HCT116 (cell line): ENCODE measurements around the gene LYRM1. TPM values are rescaled to one million over a fixed set of nuclear protein-coding genes. Genes with fewer than 3 reads are reported as not detected.

Source experiments
- ATAC-seq: fragments of 200-7000 bp; cut with Tn5 transposase; 2 replicates; pipeline ENCODE4 v1.9.1; 2020; ENCODE audit warnings: mild to moderate bottlenecking, moderate library complexity
- BruUV-seq: library from RNA; stranded (reverse); fragments of 400-500 nt; replicated peaks from 2 replicates; lab custom pipeline; 2021; lab: Mats Ljungman, UMichigan
- CTCF ChIA-PET: fragments of 300-600 bp; sonication (Branson Sonifier 250); formaldehyde crosslinking; loops from one replicate; lab custom pipeline; 2021; ENCODE audit warnings: antibody characterized with exemption; lab: Charles Lee
- POLR2A ChIA-PET: fragments of 300-600, 350-600 bp; sonication (Branson Sonifier 250); formaldehyde crosslinking; loops from one replicate; lab custom pipeline; 2021; ENCODE audit warnings: antibody characterized with exemption; lab: Charles Lee
- RAD21 ChIA-PET, 2 experiments: fragments of 300-600 bp; sonication (Branson Sonifier 250); formaldehyde crosslinking; loops; one replicate each; lab custom pipeline; 2023; ENCODE audit warnings: low total read pairs in 2 of 2; ENCODE audit not compliant: uncharacterized antibody in 2 of 2, unreplicated experiment in 2 of 2, low non-redundant PET in 1 of 2; lab: Charles Lee
- DNase-seq: peaks from one replicate; pipeline ENCODE4 v3.0.0-alpha.2; 2010; ENCODE audit warnings: low read depth, low spot score
- H2AFZ ChIP-seq: fragments of 200-600 bp; shearing (Covaris generic), sonication (generic); 2 replicates; pipeline ENCODE4 v1.6.1; 2017; ENCODE audit warnings: low read depth, mixed run types, mixed read lengths, antibody characterized with exemption, low read length; ENCODE audit not compliant: poor library complexity, severe bottlenecking
- H3K27ac ChIP-seq: 2 replicates; pipeline ENCODE4 v1.5.1; 2012; ENCODE audit warnings: low read depth, low read length
- H3K27me3 ChIP-seq: fragments of 200-600 bp; sonication (generic); 2 replicates; pipeline ENCODE4 v1.6.1; 2016; ENCODE audit warnings: mixed run types, low read length, mixed read lengths; ENCODE audit not compliant: insufficient read depth
- H3K36me3 ChIP-seq, 2 experiments: fragments of 200-500 bp in 1 of 2; fragments of 200-600 bp in 1 of 2; sonication (Bioruptor generic) in 1 of 2; sonication (generic) in 1 of 2; 2 replicates each; pipeline versions ENCODE4 v1.5.1 to v1.6.1; 2014 to 2016; ENCODE audit warnings: low read length in 2 of 2, inconsistent platforms in 1 of 2, mixed read lengths in 1 of 2, mixed run types in 1 of 2; ENCODE audit not compliant: insufficient read depth in 2 of 2, control insufficient read depth in 1 of 2
- H3K4me1 ChIP-seq, 2 experiments: fragments of 200-600 bp in 1 of 2; sonication (generic) in 1 of 2; 2 replicates each; pipeline versions ENCODE4 v1.5.1 to v1.6.1; 2012 to 2017; ENCODE audit warnings: low read length in 2 of 2, inconsistent platforms in 1 of 2, mild to moderate bottlenecking in 1 of 2, mixed read lengths in 1 of 2, mixed run types in 1 of 2, moderate library complexity in 1 of 2; ENCODE audit not compliant: insufficient read depth in 2 of 2, control insufficient read depth in 1 of 2
- H3K4me2 ChIP-seq: fragments of 200-600 bp; sonication (generic); 2 replicates; pipeline ENCODE4 v1.6.1; 2017; ENCODE audit warnings: mixed run types, low read length, mixed read lengths
- H3K4me3 ChIP-seq, 2 experiments: fragments of 200-600 bp in 1 of 2; sonication (generic) in 1 of 2; replicated peaks in 1 of 2; 2 replicates each; pipeline ENCODE4 v1.5.1; 2011 to 2016; ENCODE audit warnings: low read length in 2 of 2, control low read depth in 1 of 2, low read depth in 1 of 2, mild to moderate bottlenecking in 1 of 2, mixed read lengths in 1 of 2, mixed run types in 1 of 2
- H3K79me2 ChIP-seq: fragments of 200-600 bp; sonication (generic); 2 replicates; pipeline ENCODE4 v1.6.1; 2017; ENCODE audit warnings: mild to moderate bottlenecking, mixed run types, low read length, moderate library complexity, mixed read lengths; ENCODE audit not compliant: insufficient read depth
- H3K9ac ChIP-seq: fragments of 200-600 bp; sonication (generic); 2 replicates; pipeline ENCODE4 v1.6.1; 2016; ENCODE audit warnings: low read length, mixed read lengths
- H3K9me2 ChIP-seq: fragments of 200-600 bp; sonication (generic), shearing (Covaris generic); 2 replicates; pipeline ENCODE4 v1.6.1; 2017; ENCODE audit warnings: mixed run types, mild to moderate bottlenecking, moderate library complexity; ENCODE audit not compliant: insufficient read depth
- H3K9me3 ChIP-seq, 2 experiments: fragments of 200-500 bp in 1 of 2; fragments of 200-600 bp in 1 of 2; sonication (Bioruptor generic) in 1 of 2; sonication (generic) in 1 of 2; 2 replicates each; pipeline ENCODE4 v1.6.1; 2014 to 2017; ENCODE audit warnings: low read length in 2 of 2, mixed read lengths in 2 of 2, inconsistent platforms in 1 of 2, low read depth in 1 of 2, mild to moderate bottlenecking in 1 of 2, mixed run types in 1 of 2, moderate library complexity in 1 of 2; ENCODE audit not compliant: control insufficient read depth in 1 of 2, insufficient read depth in 1 of 2
- H4K20me1 ChIP-seq: fragments of 200-600 bp; sonication (generic), shearing (Covaris generic); 2 replicates; pipeline ENCODE4 v1.6.1; 2017; ENCODE audit warnings: mixed run types, mild to moderate bottlenecking, moderate library complexity; ENCODE audit not compliant: insufficient read depth
- CEBPB ChIP-seq: IDR thresholded peaks from 2 replicates; pipeline ENCODE4 v1.6.1; 2012; ENCODE audit warnings: low read depth
- EGR1 ChIP-seq: IDR thresholded peaks from 2 replicates; pipeline ENCODE4 v1.6.1; 2012; ENCODE audit warnings: low read depth
- FOSL1 ChIP-seq: IDR thresholded peaks from 2 replicates; pipeline ENCODE4 v1.6.1; 2012; ENCODE audit warnings: low read depth
- POLR2A ChIP-seq: IDR thresholded peaks from 2 replicates; pipeline ENCODE4 v1.7.0; 2011; ENCODE audit warnings: borderline replicate concordance; ENCODE audit not compliant: insufficient read depth, insufficient read length; ENCODE audit errors: extremely low read depth
- POLR2AphosphoS5 ChIP-seq: IDR thresholded peaks from 2 replicates; pipeline ENCODE4 v1.6.1; 2011; ENCODE audit warnings: mild to moderate bottlenecking, low read depth, low read length, moderate library complexity
- SIN3A ChIP-seq: IDR thresholded peaks from 2 replicates; pipeline ENCODE4 v1.6.1; 2012; ENCODE audit warnings: low read depth
- SP1 ChIP-seq: IDR thresholded peaks from 2 replicates; pipeline ENCODE4 v1.6.1; 2012; ENCODE audit warnings: low read depth
- SRF ChIP-seq: IDR thresholded peaks from 2 replicates; pipeline ENCODE4 v1.6.1; 2012; ENCODE audit warnings: low read depth
- ZFX ChIP-seq: fragments of 450-650 bp; IDR thresholded peaks from 2 replicates; pipeline ENCODE4 v1.6.1; 2017
- ZNF274 ChIP-seq: fragments of 200-500 bp; sonication (Bioruptor generic); IDR thresholded peaks from 2 replicates; pipeline ENCODE4 v1.6.1; 2014; ENCODE audit warnings: mild to moderate bottlenecking, low read depth, low read length, inconsistent platforms
- intact Hi-C: fragments of 100-400 bp; cut with micrococcal nuclease; formaldehyde crosslinking; loops from 2 replicates; pipeline ENCODE4 v1.10.0; 2022
- total RNA-seq: library from RNA; stranded (reverse); gene quantifications from one replicate; pipeline ENCODE4 v1.2.1, GENCODE V29; 2021; ENCODE audit not compliant: unreplicated experiment

Gene LYRM1
- total RNA-seq, 1 experiment from 2014 or later: 26.7 TPM

DNA sequence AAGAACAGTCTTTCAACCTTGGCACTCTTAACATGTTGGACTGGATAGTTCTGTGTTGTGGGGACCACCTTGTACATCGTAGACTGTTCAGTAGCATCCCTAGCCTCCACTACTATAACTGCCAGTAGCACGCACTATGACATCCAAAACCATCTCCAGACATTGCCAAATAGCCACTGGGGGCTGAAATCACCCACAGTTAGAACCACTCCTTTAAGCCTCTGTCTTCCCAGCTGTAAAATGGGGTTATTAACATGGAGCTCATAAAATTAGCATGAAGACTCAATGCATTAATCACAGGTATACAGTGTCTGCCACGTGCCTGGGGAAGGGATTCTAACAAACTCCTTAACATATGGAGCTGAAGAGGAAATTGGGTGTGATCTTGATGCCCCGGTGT is 49.7 kb downstream of the LYRM1 start (continued):
- TF ChIP-seq POLR2A (no peak), POLR2AphosphoS5 (no peak), EGR1 (no peak), ZNF274 (no peak), ZFX (no peak), SIN3A (no peak)

- Histone ChIP-seq H3K4me2 (peak overlapping the region; percentile 15; the same call in 1 of the 2 replicates), H3K27me3 (no peaks in the 10 kb centered on the region), H3K4me3 (no peak overlapping the region), H3K9me2 (no peaks in the 10 kb centered on the region), H3K9me3 (no peaks in the 10 kb centered on the region), H2AFZ (no peak overlapping the region), H3K9ac (no peak overlapping the region), H3K36me3 (no peaks in the 10 kb centered on the region), H4K20me1 (no peaks in the 10 kb centered on the region), H3K4me1 (peaks cover 12 to 15% of the 10 kb centered on the region in 2 experiments), H3K79me2 (no peaks in the 10 kb centered on the region), H3K27ac (no peak overlapping the region)
- RAD21 ChIA-PET: interaction anchor here in 1 of 2 experiments (0.7 kb wide), 1 partner anchor 55 kb away, joined by 5 read pairs; no protein-coding TSS in a partner anchor
- DNase-seq (peak; percentile 26), ATAC-seq (peak; percentile 69; the same call in 1 of the 2 replicates)
- CTCF ChIA-PET: no interaction called here
- POLR2A ChIA-PET: no interaction called here
- BruUV-seq: no TSS peak
- intact Hi-C loops: no loop called here
- peak; percentile 41; the same call in 1 of the 2 replicates for TF ChIP-seq CEBPB
- peak; percentile 44; the same call in 1 of the 2 replicates for TF ChIP-seq SP1
- TF ChIP-seq FOSL1: no peak
Measured at GRCh38 chr16:20952139-20952920, 51.8 kb downstream of the LYRM1 start.

DNA sequence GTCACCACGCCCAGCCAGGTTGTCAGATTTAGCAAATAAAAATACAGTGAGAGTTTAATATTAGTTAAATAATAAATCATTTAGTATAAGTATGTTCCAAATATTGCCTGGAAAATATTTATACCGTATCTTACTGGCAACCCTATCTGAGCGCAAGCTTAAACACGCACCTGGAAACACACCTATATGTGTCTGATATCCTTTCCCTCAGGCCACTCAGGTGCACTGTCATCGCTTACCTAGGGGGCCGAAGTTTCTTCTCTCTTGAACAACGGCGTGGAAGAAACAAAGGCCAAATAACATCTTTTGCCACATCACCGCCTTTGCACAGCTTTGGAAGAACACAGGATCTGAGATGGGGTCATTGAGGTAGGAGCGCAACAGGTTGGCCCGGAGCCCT is 54.0 kb downstream of the LYRM1 start:
- no peaks in the 10 kb centered on the region for H3K36me3 ChIP-seq
- intact Hi-C loops: no loop called here
- no peak overlapping the region for H3K27ac ChIP-seq
- H3K9me2 ChIP-seq: no peaks in the 10 kb centered on the region
- POLR2A ChIA-PET: no interaction called here
- H3K9me3 ChIP-seq: no peaks in the 10 kb centered on the region
- ATAC-seq (no peak), DNase-seq (no peak)
- no peak overlapping the region for H3K4me3 ChIP-seq
- CTCF ChIA-PET: no interaction called here
- H3K4me2 ChIP-seq: no peak overlapping the region
- no peak overlapping the region for H3K9ac ChIP-seq
- peaks cover 12 to 15% of the 10 kb centered on the region in 2 experiments for H3K4me1 ChIP-seq
- TF ChIP-seq SRF: no peak
- no peaks in the 10 kb centered on the region for H3K27me3 ChIP-seq
- RAD21 ChIA-PET: no interaction called here
- H3K79me2 ChIP-seq: no peaks in the 10 kb centered on the region
- no TSS peak for BruUV-seq
- H4K20me1 ChIP-seq: no peaks in the 10 kb centered on the region
- no peak overlapping the region for H2AFZ ChIP-seq
